Bronchial epithelial cell (primary cell): ENCODE measurements around the gene SCGB1A1. TPM values are rescaled to one million over a fixed set of nuclear protein-coding genes. Genes with fewer than 3 reads are reported as not detected.

Experiments
- DNase-seq: peaks from one replicate; pipeline ENCODE4 v3.0.0-alpha.2; 2010; ENCODE audit warnings: low read depth
- FAIRE-seq: peaks from 2 replicates; lab custom pipeline; 2011; peaks lifted over from hg19 to GRCh38; lab: Jason Lieb, UNC
- H3K27me3 ChIP-seq: 2 replicates; pipeline ENCODE4 v1.5.1; 2011; ENCODE audit warnings: low read length; ENCODE audit not compliant: control insufficient read depth, insufficient read depth
- H3K36me3 ChIP-seq: 2 replicates; pipeline ENCODE4 v1.5.1; 2011; ENCODE audit warnings: low read length; ENCODE audit not compliant: control insufficient read depth, insufficient read depth
- H3K4me3 ChIP-seq: 2 replicates; pipeline ENCODE4 v1.5.1; 2011; ENCODE audit warnings: mild to moderate bottlenecking, low read depth, low read length, control low read depth
- CTCF ChIP-seq: IDR thresholded peaks from 2 replicates; pipeline ENCODE4 v1.5.1; 2011; ENCODE audit warnings: mild to moderate bottlenecking, moderate library complexity, low read length, control low read depth, inconsistent platforms; ENCODE audit not compliant: insufficient read depth, severe bottlenecking
- total RNA-seq: library from RNA; depleted of rRNA; stranded (reverse); fragments of >200 nt; gene quantifications from 2 replicates; pipeline ENCODE4 v1.2.1, GENCODE V29; 2014

SCGB1A1 gene
- total RNA-seq, 1 donor from 2014 or later = not detected

DNA sequence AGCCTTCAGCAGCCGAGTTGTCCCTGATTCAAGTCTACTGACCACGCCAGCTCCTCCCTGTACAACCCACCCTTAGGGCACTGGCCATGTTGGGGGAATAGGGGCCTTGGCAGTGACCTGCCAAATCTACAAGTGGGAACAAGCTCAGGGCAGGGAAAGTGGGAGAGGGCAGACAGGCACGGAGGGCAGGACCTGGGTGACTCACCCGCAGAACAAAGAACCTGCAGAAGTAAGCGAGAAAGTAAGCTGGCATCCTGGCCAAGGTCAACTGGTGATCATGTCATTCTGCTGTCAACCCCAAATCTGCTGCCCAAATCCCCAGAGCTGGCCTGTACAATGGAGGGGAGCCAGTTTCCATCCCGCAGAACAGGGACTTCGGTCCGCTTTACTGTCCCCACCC lies 7.9 kb upstream of the SCGB1A1 start:
- no peak for TF ChIP-seq CTCF
- FAIRE-seq (no peak), DNase-seq (peak; percentile 41)
- H3K27me3 ChIP-seq = no peaks in the 10 kb centered on the region
- no peak overlapping the region for H3K4me3 ChIP-seq
- no peaks in the 10 kb centered on the region for H3K36me3 ChIP-seq

GRCh38 chr11:62411524-62411923 lies 7.3 kb upstream of the SCGB1A1 start:
- FAIRE-seq (no peak), DNase-seq (no peak)
- TF ChIP-seq CTCF = no peak
- Histone ChIP-seq H3K4me3 (no peak overlapping the region), H3K36me3 (no peaks in the 10 kb centered on the region), H3K27me3 (no peaks in the 10 kb centered on the region)

DNA sequence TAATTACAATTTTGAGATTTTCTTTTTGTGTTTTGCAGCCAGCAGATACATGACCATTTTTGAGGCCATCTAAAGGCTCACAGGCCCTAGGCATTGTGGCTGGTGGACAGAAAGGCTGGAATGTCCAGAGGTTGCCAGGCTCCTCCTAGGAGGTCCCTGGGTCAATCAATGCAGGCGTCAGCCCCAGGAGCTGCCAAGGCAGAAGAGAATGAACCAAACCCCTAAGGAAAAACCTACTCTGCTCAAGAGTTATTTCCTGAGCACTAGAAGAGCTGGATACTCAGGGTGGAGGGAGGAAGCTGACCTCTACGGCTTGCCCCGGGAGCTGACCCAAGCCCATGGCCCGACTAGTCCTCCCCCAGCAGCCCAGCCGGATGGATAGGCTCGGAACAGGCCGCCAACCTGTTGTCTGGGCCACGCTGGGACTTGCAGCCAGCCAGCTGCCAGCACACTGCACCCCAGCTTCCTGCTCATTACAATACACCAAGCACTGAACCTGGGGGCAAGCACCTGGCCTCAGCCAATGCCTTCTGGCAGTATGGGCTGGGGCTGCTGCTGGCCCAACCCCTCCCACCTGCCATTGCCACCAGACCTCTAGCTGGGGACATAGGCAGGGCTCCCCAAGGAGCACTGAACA lies 5.7 kb upstream of the SCGB1A1 start:
- no peak for FAIRE-seq
- Histone ChIP-seq H3K4me3 (no peak overlapping the region), H3K36me3 (no peaks in the 10 kb centered on the region), H3K27me3 (no peaks in the 10 kb centered on the region)
- no peak for TF ChIP-seq CTCF
- DNase-seq = peak; percentile 15

DNA sequence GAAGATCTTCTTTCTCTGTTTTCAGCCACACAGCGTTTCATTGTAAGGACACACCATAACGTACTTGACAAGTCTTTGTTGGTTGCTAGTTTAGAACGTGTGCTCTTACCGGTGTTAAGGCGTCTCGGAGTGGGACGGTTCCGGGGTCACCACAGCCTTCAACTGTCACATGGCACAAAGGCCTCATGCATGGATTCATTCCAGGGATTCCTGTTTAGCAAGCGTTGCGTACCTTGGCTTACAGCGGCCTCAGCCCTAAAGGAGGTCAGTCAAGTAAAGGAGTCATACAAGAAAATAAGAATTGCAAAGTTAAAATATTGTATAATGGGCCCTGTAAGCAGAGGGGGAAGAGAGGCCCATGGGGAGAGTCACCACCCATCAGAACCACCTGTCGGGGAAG lies 2.2 kb upstream of the SCGB1A1 start:
- H3K27me3 ChIP-seq = no peaks in the 10 kb centered on the region
- FAIRE-seq (no peak), DNase-seq (no peak)
- TF ChIP-seq CTCF = no peak
- H3K36me3 ChIP-seq = no peaks in the 10 kb centered on the region
- no peak overlapping the region for H3K4me3 ChIP-seq

DNA sequence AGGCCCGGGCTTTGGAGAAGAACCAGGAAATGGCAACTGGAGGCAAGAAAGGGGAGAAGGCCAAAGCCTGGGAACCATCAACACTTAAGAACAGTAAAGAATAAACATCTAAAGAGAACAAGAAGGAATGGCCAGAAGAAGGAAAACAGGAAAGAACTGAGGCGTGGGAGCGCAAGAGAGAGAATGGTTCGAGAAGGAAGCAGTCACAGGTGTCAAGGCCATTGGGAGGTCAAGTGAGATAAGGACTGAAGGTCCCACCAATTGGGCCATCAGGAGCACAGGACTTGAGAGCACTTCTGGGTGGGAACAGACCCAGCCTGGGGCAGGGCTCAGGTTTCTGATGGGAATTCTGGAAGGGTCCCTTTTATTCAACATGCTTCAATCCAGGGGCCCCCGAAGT lies 697 bp upstream of the SCGB1A1 start:
- no peak overlapping the region for H3K4me3 ChIP-seq
- peaks cover 2% of the 10 kb centered on the region for H3K27me3 ChIP-seq
- DNase-seq (no peak), FAIRE-seq (no peak)
- no peak for TF ChIP-seq CTCF
- H3K36me3 ChIP-seq = no peaks in the 10 kb centered on the region

GRCh38 chr11:62419314-62419929 lies 589 bp downstream of the SCGB1A1 start:
- no peaks in the 10 kb centered on the region for H3K36me3 ChIP-seq
- H3K4me3 ChIP-seq = no peak overlapping the region
- DNase-seq = no peak
- no peak for TF ChIP-seq CTCF
- FAIRE-seq = no peak
- peaks cover 3% of the 10 kb centered on the region for H3K27me3 ChIP-seq
